Suprapubic skin (tissue), 4 donors: ENCODE results near the gene RASL12.

Source experiments
- CTCF ChIP-seq, 2 donors: fragments of 200-600 bp in 1 of 2; fragments of 450-650 bp in 1 of 2; sonication (generic) in 1 of 2; IDR thresholded peaks; one replicate each; pipeline ENCODE4 v1.5.1; 2016 to 2019; ENCODE audit warnings: antibody characterized with exemption in 2 of 2, mild to moderate bottlenecking in 1 of 2, moderate library complexity in 1 of 2
- EP300 ChIP-seq: sonication (generic); formaldehyde crosslinking; IDR thresholded peaks from one replicate; pipeline ENCODE4 v1.6.1; 2017; ENCODE audit warnings: antibody characterized with exemption
- POLR2A ChIP-seq, 2 donors: fragments of 450-650 bp; IDR thresholded peaks; one replicate each; pipeline ENCODE4 v1.6.1; 2017; ENCODE audit warnings: antibody characterized with exemption in 2 of 2, mild to moderate bottlenecking in 2 of 2, moderate library complexity in 2 of 2
- POLR2AphosphoS5 ChIP-seq, 3 donors: sonication (generic); formaldehyde crosslinking; IDR thresholded peaks; one replicate each; pipeline ENCODE4 v1.6.1; 2017; ENCODE audit warnings: antibody characterized with exemption in 3 of 3

DNA sequence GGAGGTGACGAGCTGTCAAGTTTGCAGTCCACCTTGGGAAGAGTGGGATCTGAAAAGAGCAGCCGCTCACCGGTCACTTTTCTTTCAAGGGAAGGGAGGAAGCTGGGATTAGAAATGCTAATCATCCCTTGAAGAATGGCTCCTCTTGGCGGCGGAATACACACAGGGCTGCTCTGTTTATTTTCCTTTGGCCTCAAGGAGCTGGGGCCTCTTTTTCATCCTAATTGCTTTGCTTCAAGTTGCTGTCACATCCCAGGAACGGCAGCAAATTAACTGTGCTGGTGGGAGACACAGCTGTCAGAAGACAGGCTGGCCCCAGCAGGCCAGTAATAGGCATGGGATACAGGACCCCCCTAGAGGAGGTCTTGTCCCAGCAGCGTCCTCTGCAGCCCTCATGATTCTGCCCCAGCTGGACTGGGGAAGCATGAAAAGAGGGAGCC, 15.5 kb upstream of the RASL12 start:
- TF ChIP-seq CTCF (IDR thresholded peaks at IDR 0.05) = no peak
- TF ChIP-seq POLR2AphosphoS5 (IDR thresholded peaks at IDR 0.05) = no peak
- TF ChIP-seq POLR2A (IDR thresholded peaks at IDR 0.05) = no peak
- TF ChIP-seq EP300 = no peak
